Stimulated activated CD4-positive, alpha-beta T cell treated with anti-CD3 and anti-CD28 coated beads, Interleukin-12 subunit alpha, Interleukin-12 subunit beta, amount 100 ng/mL, for 4 hours (primary cell): ENCODE data around the gene FAM200C.

ENCODE experiments used
- DNase-seq: peaks from one replicate; pipeline ENCODE4 v3.0.0-alpha.2; 2020

Gene FAM200C

GRCh38 chr5:160366230-160366629 lies 33.6 kb downstream of the FAM200C start:
- no peak for DNase-seq

GRCh38 chr5:160363660-160364395 lies 36.0 kb downstream of the FAM200C start:
- DNase-seq: no peak

DNA sequence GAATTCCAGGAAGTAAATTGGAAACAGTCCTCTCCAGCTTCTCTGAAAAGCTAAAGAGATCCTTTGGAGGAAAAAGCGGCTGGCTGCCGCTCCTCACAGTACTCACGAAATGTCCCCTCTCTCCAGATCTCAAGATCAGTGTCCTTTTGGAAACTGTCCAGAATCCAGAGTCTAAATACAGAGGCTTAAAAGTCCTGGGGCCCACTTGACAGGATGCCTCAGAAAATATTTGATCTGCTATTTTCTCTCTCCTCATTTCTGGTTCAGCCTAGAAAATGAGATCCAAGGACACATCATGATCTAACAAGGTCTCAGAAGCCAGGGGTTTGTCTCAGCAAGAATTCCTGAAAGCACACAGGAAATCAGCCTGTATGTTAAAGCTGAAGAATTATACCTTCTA lies 36.6 kb downstream of the FAM200C start:
- DNase-seq: no peak

GRCh38 chr5:160361624-160362228 lies 38.1 kb downstream of the FAM200C start:
- DNase-seq: no peak

DNA sequence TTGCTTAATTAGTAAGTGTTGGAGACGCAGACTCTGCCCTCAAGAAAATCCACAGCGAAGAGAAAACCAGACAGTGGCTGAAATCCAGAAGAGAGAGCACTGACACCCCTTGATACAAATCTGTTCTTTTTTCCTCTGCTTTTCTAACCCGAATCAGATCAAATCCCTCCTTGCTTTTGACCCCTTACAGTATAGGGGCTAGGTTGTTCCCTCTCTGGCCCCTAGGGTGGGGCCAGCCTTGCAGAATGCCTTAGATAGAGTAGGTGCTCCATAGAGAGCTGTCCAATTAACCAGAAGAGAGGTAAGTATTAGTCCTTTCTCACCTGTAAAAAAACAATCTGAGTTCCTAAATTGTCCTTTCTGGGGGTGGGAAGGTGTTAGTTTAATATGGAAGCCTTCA lies 39.5 kb downstream of the FAM200C start:
- DNase-seq: no peak

DNA sequence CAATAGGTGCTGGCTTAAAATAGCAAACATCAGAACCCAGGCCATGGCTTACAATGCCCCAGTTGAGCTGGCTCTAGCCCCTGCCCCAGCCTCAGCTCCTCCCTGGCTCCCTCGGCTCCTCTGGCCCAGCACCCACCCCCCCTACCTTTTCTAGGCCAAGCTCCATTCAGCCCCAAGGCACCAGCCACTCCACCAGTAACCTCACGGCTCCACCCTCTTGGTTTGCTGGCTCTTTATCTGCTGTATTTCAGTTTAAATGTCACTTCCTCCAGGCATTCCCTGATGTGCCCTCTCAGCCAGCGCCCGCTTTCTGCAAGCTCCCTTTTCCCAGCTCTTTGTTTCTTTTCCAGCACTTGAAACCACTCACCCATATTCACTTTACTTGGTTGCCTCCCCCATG lies 40.0 kb downstream of the FAM200C start:
- DNase-seq: no peak

- no peak for DNase-seq
Observed at GRCh38 chr5:160359242-160359641, 40.6 kb downstream of the FAM200C start.

GRCh38 chr5:160357861-160358411 lies 41.9 kb downstream of the FAM200C start:
- DNase-seq: no peak

GRCh38 chr5:160357394-160357793 lies 42.5 kb downstream of the FAM200C start:
- no peak for DNase-seq

DNA sequence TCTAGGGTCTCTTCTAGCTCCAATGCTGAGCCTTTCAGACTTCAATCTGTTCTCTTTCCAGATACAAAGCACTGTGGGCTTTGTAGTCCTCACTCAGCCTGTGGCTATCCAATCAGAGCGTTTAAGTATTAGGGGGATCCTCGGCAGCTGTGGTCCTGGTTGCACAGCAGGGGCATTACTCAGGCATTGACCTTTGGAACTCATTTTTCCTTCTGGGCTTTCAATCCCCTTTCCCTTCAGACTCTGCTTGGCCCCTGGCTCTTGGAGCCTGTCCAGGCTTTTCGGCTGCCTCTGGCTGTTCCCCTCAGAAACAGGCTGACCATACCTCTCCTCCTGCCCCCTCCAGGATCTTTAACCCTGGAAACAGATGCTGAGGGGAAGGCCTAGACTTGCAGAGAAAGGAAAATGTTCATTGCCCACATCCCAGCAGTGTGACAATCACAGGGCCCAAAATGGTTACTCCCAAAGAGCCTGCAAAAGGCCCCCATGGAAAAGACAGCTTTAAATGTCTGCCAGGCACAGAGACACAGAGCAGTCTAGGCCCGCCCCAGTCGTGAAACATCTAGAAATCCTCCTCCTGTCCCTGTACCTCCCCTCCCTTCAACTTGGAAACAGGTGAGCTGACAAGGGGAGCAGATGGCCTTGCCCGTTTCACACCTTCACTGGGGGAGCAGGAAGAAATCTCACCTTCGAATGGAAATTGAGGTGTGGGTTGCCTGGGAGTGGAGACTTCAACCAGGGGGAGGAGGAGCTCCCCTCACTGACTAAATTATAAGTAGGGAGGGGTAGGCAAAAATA lies 43.1 kb downstream of the FAM200C start:
- DNase-seq: no peak

DNA sequence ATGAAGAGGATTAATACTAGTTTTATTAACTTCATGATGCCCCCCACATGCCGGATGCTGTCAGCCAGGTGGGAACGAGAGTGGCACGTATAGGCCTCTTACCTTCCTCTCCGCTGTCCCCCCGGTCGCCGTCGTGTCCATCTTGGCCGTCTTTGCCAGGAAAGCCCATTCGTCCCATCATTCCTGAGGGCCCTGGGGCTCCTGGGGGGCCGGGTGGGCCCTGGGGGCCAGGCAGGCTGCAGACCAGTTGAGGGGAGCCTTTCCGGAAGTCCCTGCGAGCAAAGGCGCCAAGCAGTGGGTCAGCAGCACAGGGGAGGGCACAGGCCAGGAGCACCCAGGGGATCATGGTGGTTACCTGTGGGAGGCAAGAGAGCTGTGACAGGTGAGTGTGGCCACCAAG lies 45.2 kb downstream of the FAM200C start:
- DNase-seq: no peak

DNA sequence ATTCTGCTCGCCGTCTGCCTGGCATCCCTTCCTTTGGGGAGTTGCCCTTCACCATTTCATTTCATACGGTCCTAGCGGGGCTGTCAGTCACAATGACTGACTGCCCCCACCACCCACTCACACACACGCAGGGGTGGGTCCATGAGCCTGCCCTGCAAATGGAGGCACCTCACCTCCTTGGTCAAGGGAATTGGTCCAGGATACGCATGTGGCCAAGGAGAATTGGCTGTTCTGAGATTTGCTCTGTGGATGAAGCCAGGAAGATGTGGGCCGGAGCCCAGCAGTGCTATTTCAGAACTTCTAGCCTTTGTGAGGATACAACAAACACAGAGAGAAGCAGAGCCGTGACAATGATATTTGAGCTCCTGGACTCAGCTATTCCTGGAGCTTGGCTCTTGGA lies 46.5 kb downstream of the FAM200C start:
- no peak for DNase-seq

DNA sequence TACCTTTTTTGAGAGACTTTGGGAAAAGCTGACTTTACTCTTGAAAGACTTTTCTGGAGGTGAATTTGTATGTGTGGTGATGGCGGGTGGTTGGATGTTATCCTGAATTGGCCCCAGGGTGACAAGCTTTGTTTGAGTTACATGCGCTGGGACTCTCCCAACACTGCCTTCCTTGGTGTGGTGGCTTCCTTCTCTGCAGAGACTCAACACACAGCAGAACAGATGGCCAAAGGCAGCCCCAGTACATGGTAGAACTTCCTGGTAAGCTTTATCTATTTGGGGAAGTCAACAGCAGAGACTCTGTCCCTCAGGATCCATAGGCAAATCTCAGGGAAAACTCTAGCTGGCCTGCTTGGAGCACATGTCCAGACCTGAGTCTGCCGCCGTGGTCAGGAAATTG lies 47.5 kb downstream of the FAM200C start:
- DNase-seq: no peak

DNA sequence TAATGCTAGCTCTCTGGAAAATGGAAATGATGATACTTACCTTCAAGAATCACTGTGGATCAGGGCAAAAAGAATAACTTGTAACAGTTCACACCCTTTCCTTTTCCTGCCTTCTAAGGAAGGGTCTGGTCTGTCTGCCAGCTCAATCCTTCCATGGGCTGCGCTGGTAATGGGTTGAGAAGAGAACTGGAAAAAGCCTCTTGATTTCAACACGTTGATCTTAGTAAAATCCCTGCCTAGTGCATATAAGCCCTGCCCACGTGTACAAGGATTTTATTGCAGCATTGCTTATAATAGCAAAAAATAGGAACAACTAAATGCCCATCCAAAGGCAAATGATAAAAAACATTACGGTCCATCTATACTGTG lies 49.9 kb downstream of the FAM200C start:
- no peak for DNase-seq

DNA sequence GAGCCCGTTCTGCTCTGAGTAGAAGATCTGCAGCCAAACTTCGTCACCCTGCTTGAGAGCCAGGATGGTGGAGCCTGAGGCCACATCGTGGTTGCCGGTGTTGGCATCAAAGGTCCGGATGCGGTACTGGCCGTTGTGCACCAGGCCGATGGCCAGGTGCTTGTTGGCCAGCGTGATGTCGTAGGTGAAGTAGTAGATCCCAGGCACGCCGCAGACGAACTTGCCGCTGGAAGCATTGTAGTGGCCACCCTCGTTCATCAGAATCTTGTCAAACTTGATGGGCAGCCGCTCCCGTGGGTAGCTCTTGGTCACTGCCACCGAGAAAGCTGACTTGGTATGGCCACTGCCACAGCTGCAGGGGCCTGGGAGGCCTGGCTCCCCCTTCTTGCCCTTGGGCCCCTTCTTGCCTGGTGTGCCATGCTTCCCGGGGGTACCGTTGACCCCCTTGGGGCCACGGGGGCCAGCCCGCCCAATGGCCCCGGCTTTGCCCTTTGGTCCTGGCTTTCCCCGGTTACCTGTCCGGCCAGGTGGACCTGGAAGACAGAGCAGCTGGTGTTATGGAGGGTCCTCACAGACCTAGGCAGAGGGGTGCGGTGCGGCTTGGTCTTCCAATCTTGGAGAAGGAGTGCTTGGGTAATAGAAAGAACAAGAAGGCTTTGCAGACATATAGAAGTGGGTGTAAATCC lies 50.5 kb downstream of the FAM200C start:
- DNase-seq: no peak

DNA sequence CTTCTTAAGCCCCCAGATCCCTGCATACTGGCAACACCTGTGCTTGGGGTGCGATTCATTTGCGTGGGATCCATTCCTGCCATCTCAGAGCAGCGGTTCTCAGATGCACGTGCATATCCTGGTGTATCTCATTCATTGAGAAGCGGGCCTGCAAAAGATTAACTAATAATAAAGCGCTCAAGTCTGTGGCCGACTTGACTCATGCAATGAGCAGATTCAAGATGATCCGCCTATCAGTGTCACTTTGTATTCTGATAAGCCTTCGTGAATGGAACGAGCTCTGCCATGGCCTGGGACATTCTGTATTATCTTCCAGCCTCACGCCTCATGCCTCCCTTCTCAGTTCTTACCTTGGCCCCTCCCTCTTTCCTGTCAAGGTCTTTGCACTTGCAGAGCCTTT lies 51.8 kb downstream of the FAM200C start:
- no peak for DNase-seq

- no peak for DNase-seq
Observed at GRCh38 chr5:160347448-160347847, 52.4 kb downstream of the FAM200C start.
